Muscle layer of duodenum (tissue), 2 donors: Measurements from ENCODE around the gene STK32C.

Experiments
- H3K27ac ChIP-seq: one replicate; pipeline ENCODE4 v1.7.0; 2013; ENCODE audit warnings: mild to moderate bottlenecking, low read length
- H3K27me3 ChIP-seq: one replicate; pipeline ENCODE4 v1.7.0; 2013; ENCODE audit warnings: low read depth, mild to moderate bottlenecking, control low read depth, low read length
- H3K36me3 ChIP-seq, 2 donors: one replicate each; pipeline ENCODE4 v1.7.0; 2013; ENCODE audit warnings: low read length in 2 of 2, control low read depth in 1 of 2, mild to moderate bottlenecking in 1 of 2; ENCODE audit not compliant: insufficient read depth in 2 of 2, control insufficient read depth in 1 of 2
- H3K4me1 ChIP-seq, 2 donors: one replicate each; pipeline ENCODE4 v1.7.0; 2013; ENCODE audit warnings: low read length in 2 of 2, mild to moderate bottlenecking in 2 of 2, control low read depth in 1 of 2, moderate library complexity in 1 of 2; ENCODE audit not compliant: insufficient read depth in 2 of 2, control insufficient read depth in 1 of 2
- H3K4me3 ChIP-seq, 2 donors: one replicate each; pipeline ENCODE4 v1.7.0; 2013; ENCODE audit warnings: low read length in 2 of 2, low read depth in 1 of 2, mild to moderate bottlenecking in 1 of 2
- H3K9me3 ChIP-seq, 2 donors: one replicate each; pipeline ENCODE4 v1.7.0; 2013; ENCODE audit warnings: low read length in 2 of 2, control low read depth in 1 of 2, mild to moderate bottlenecking in 1 of 2; ENCODE audit not compliant: control insufficient read depth in 1 of 2
- donor health status: healthy.

STK32C gene

DNA sequence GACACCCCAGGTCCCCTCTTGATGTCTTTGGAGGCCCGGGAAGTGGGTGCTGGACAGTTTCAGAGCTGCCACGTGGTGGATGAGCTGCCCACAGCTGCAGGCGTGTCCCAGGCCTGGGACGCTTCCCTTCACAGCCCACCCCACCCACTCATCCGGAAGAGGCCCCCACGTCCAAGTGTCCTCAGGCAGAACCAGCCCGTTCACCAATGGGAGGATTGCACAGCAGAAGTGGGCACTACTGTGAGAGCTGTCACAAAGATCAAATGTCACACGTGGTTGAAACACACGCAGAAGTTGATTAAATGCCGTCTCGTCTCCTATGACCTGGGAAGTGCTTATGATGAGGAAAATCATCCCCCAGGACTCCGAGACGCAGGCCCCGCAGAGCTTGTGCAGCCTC lies 52.9 kb downstream of the STK32C start:
- Histone ChIP-seq H3K27ac (no peak overlapping the region), H3K27me3 (no peaks in the 10 kb centered on the region), H3K4me1 (no peaks in the 10 kb centered on the region), H3K36me3 (no peaks in the 10 kb centered on the region), H3K4me3 (no peak overlapping the region), H3K9me3 (no peaks in the 10 kb centered on the region)

GRCh38 chr10:132253092-132253687 lies 54.6 kb downstream of the STK32C start:
- no peaks in the 10 kb centered on the region for H3K36me3 ChIP-seq
- no peak overlapping the region for H3K27ac ChIP-seq
- no peaks in the 10 kb centered on the region for H3K27me3 ChIP-seq
- no peaks in the 10 kb centered on the region for H3K4me1 ChIP-seq
- no peaks in the 10 kb centered on the region for H3K9me3 ChIP-seq
- no peak overlapping the region for H3K4me3 ChIP-seq

DNA sequence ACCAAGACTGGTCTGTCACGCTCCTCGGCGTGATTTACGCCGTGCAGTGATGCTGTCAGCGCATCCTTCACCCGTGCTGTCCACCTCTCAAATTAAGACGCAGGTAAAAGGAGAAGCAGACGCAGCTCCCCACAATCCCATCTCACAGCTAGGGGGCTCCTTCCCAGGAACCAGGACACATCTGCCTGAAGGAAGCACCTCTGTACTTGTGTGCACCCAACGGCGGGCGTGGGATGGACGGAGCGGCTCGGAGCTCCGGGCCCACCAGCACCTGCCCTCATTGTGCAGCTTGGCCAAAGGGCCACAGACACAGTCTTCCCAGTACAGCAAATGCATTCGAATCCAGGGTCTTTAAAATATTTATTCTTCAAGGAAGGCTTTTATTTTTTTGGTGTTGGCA lies 55.3 kb downstream of the STK32C start:
- Histone ChIP-seq H3K4me3 (no peak overlapping the region), H3K36me3 (no peaks in the 10 kb centered on the region), H3K27me3 (no peaks in the 10 kb centered on the region), H3K4me1 (no peaks in the 10 kb centered on the region), H3K27ac (no peak overlapping the region), H3K9me3 (no peaks in the 10 kb centered on the region)

DNA sequence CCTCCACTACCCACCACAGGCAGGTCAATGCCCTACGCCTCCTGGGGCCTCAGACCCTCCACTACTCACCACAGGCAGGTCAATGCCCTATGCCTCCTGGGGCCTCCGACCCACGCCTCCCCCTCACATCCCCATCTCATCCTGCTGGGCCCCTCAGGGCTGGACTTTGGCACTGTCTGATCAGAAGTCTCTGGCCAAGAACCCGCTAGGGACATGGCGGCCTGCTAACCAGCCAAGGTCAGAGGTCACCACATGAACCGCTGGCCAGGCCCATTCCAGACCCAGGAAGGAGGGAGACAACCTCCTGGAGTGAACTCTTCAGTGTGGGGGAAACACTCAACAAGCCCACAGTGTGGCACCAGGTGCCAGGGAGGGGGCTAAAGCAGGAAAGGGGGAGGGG lies 55.8 kb downstream of the STK32C start:
- no peak overlapping the region for H3K4me3 ChIP-seq
- no peak overlapping the region for H3K27ac ChIP-seq
- H3K4me1 ChIP-seq: no peaks in the 10 kb centered on the region
- H3K36me3 ChIP-seq: no peaks in the 10 kb centered on the region
- H3K9me3 ChIP-seq: no peaks in the 10 kb centered on the region
- no peaks in the 10 kb centered on the region for H3K27me3 ChIP-seq

GRCh38 chr10:132250481-132251475 lies 57.0 kb downstream of the STK32C start:
- H3K36me3 ChIP-seq: no peaks in the 10 kb centered on the region
- no peaks in the 10 kb centered on the region for H3K27me3 ChIP-seq
- no peak overlapping the region for H3K4me3 ChIP-seq
- no peak overlapping the region for H3K27ac ChIP-seq
- H3K9me3 ChIP-seq: no peaks in the 10 kb centered on the region
- H3K4me1 ChIP-seq: no peaks in the 10 kb centered on the region

DNA sequence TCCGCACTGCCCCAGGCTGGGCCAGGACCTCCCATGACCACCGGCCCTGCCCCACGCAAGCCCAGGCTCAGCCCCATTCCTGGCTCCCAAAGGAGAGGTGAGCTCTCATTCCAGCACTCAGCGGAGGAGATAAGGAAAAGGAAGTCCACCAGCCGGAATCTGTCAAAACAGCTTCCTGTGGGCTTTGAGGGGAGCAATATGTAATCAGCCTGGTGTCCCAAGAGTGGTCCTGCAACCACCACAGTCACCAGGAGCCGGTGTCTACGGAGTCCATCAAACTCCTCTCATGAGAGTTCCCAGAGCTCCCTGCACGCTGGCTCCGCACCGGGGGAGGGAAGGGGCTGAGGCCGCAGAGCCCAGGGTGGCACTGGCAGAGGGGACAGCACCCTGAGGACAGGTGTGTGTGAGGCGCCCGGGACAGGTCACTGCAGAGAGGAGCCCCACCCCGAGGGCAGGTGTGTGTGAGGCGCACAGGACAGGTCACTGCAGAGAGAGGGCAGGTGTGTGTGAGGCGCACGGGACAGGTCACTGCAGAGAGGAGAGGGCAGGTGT lies 57.9 kb downstream of the STK32C start:
- no peak overlapping the region for H3K27ac ChIP-seq
- no peak overlapping the region for H3K4me3 ChIP-seq
- H3K4me1 ChIP-seq: no peaks in the 10 kb centered on the region
- H3K27me3 ChIP-seq: no peaks in the 10 kb centered on the region
- no peaks in the 10 kb centered on the region for H3K36me3 ChIP-seq
- H3K9me3 ChIP-seq: no peaks in the 10 kb centered on the region

GRCh38 chr10:132249226-132249724 lies 58.5 kb downstream of the STK32C start:
- no peaks in the 10 kb centered on the region for H3K4me1 ChIP-seq
- no peak overlapping the region for H3K4me3 ChIP-seq
- no peaks in the 10 kb centered on the region for H3K36me3 ChIP-seq
- H3K9me3 ChIP-seq: no peaks in the 10 kb centered on the region
- no peak overlapping the region for H3K27ac ChIP-seq
- no peaks in the 10 kb centered on the region for H3K27me3 ChIP-seq

DNA sequence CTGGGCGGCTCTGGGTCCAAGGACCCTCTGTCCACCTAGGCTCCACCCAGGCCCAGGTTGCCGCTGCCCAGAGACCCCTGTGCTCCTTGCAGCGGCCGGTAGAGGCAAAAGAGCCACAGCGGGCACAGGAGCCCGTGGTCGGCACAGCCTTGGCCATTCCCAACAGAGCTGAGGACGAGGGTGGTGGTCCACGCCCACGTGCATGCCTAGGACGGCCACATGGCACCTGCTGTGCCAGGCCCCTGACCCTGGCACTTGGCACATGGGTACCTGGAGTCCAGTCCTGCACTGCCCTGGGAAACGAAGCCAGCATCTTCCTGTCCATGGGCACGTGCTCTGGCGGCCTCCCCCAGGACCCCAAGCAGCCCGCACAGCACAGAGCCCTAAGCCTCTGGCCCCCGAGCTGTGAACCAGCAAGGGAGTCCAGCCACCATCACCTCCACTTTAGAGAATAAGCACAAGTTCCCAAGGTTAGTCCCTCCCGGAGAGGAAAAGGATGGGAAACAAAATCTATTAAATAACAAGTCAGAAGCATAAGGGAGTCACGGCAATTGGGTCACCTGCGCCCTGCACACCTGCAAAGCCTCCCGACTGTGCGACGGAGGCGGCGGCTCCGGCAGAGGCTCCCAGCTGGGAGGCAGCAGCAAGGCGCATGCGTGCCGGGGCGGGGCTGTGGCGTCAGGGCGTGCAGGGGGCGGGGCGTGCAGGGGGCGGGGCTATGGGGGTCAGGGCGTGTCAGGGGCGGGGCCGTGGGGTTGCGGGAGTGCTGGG lies 59.1 kb downstream of the STK32C start:
- Histone ChIP-seq H3K4me3 (no peak overlapping the region), H3K27me3 (no peaks in the 10 kb centered on the region), H3K4me1 (no peaks in the 10 kb centered on the region), H3K36me3 (no peaks in the 10 kb centered on the region), H3K27ac (no peak overlapping the region), H3K9me3 (no peaks in the 10 kb centered on the region)

GRCh38 chr10:132247943-132248342 lies 59.8 kb downstream of the STK32C start:
- Histone ChIP-seq H3K9me3 (no peaks in the 10 kb centered on the region), H3K27me3 (no peaks in the 10 kb centered on the region), H3K36me3 (no peaks in the 10 kb centered on the region), H3K4me3 (no peak overlapping the region), H3K4me1 (no peaks in the 10 kb centered on the region), H3K27ac (no peak overlapping the region)

- no peaks in the 10 kb centered on the region for H3K36me3 ChIP-seq
Observed at GRCh38 chr10:132246296-132246695, 61.5 kb downstream of the STK32C start.

GRCh38 chr10:132245056-132245455 lies 62.7 kb downstream of the STK32C start:
- no peak overlapping the region for H3K4me3 ChIP-seq
- H3K9me3 ChIP-seq: no peaks in the 10 kb centered on the region
- no peaks in the 10 kb centered on the region for H3K36me3 ChIP-seq
- no peak overlapping the region for H3K27ac ChIP-seq
- no peaks in the 10 kb centered on the region for H3K27me3 ChIP-seq
- no peaks in the 10 kb centered on the region for H3K4me1 ChIP-seq

More at GRCh38 chr10:132246296-132246695, 61.5 kb downstream of the STK32C start:
- Histone ChIP-seq H3K27ac (no peak overlapping the region), H3K27me3 (no peaks in the 10 kb centered on the region), H3K4me3 (no peak overlapping the region), H3K4me1 (no peaks in the 10 kb centered on the region), H3K9me3 (no peaks in the 10 kb centered on the region)
